GM12878 (cell line): ENCODE data around the gene CDKL1. TPM values are rescaled to one million over a fixed set of nuclear protein-coding genes. Genes with fewer than 3 reads are reported as not detected.
A peak's percentile ranks its signal among the peaks of the same experiment; 100 is the strongest.

ENCODE experiments used
- BACH1 ChIP-seq: fragments of 450-650 bp; IDR thresholded peaks from 2 replicates; pipeline ENCODE4 v1.6.1; 2017; ENCODE audit warnings: mild to moderate bottlenecking, borderline replicate concordance
- CBX5 ChIP-seq: sonication (generic); IDR thresholded peaks from 2 replicates; pipeline ENCODE4 v1.6.1; 2016; ENCODE audit warnings: low read depth, moderate library complexity, mild to moderate bottlenecking, inconsistent platforms
- CHD1 ChIP-seq: IDR thresholded peaks from 2 replicates; pipeline ENCODE4 v1.6.1; 2012; ENCODE audit warnings: low read depth, low read length, improper control_type of control experiment
- DPF2 ChIP-seq: fragments of 450-650 bp; IDR thresholded peaks from 2 replicates; pipeline ENCODE4 v1.6.1; 2017; ENCODE audit warnings: mild to moderate bottlenecking
- EGR1 ChIP-seq, 2 experiments: IDR thresholded peaks; 1 replicate in 1 of 2; 2 replicates in 1 of 2; pipeline ENCODE4 v1.6.1; 2011 to 2012; ENCODE audit warnings: low read depth in 2 of 2, low read length in 2 of 2, borderline replicate concordance in 1 of 2, mild to moderate bottlenecking in 1 of 2, moderate library complexity in 1 of 2
- ETV6 ChIP-seq, 2 experiments: fragments of 450-650 bp in 1 of 2; IDR thresholded peaks in 1 of 2; conservative IDR thresholded peaks in 1 of 2; 2 replicates each; pipeline ENCODE4 v1.6.1; 2014; ENCODE audit warnings: antibody characterized with exemption in 1 of 2, borderline replicate concordance in 1 of 2, low read depth in 1 of 2, mild to moderate bottlenecking in 1 of 2, moderate library complexity in 1 of 2
- HDAC2 ChIP-seq: fragments of 200-600 bp; sonication (generic); IDR thresholded peaks from 2 replicates; pipeline ENCODE4 v1.6.1; 2017
- IRF4 ChIP-seq: IDR thresholded peaks from 2 replicates; pipeline ENCODE4 v1.6.1; 2011; ENCODE audit warnings: low read depth, low read length
- KLF5 ChIP-seq: fragments of 450-650 bp; IDR thresholded peaks from 2 replicates; pipeline ENCODE4 v1.6.1; 2014; ENCODE audit warnings: mild to moderate bottlenecking; ENCODE audit not compliant: partially characterized antibody
- NRF1 ChIP-seq: conservative IDR thresholded peaks from 2 replicates; pipeline ENCODE4 v1.6.1; 2011; ENCODE audit warnings: mild to moderate bottlenecking, low read depth, low read length, improper control_type of control experiment
- RELA ChIP-seq: fragments of 450-650 bp; IDR thresholded peaks from 2 replicates; pipeline ENCODE4 v1.8.0; 2014; ENCODE audit warnings: borderline replicate concordance; ENCODE audit not compliant: partially characterized antibody
- SIN3A ChIP-seq: IDR thresholded peaks from 2 replicates; pipeline ENCODE4 v1.6.1; 2012; ENCODE audit warnings: low read depth, low read length, improper control_type of control experiment
- SREBF2 ChIP-seq: IDR thresholded peaks from 2 replicates; pipeline ENCODE4 v1.6.1; 2012; ENCODE audit warnings: mild to moderate bottlenecking, low read length
- STAT1 ChIP-seq: fragments of 450-650 bp; conservative IDR thresholded peaks from 2 replicates; pipeline ENCODE4 v1.6.1; 2014; ENCODE audit warnings: antibody characterized with exemption, mild to moderate bottlenecking
- SUPT20H ChIP-seq: IDR thresholded peaks from 2 replicates; pipeline ENCODE4 v1.6.1; 2011; ENCODE audit warnings: low read depth, mild to moderate bottlenecking, low read length, moderate library complexity, borderline replicate concordance; ENCODE audit not compliant: control insufficient read depth
- TAF1 ChIP-seq: IDR thresholded peaks from 2 replicates; pipeline ENCODE4 v1.6.1; 2011; ENCODE audit warnings: mild to moderate bottlenecking, low read depth, low read length, borderline replicate concordance
- TCF7 ChIP-seq: IDR thresholded peaks from 2 replicates; pipeline ENCODE4 v1.6.1; 2014; ENCODE audit warnings: antibody characterized with exemption, borderline replicate concordance
- ZNF274 ChIP-seq: IDR thresholded peaks from one replicate; pipeline ENCODE4 v1.8.0; 2011; ENCODE audit not compliant: insufficient read length, insufficient read depth
- ZSCAN29 ChIP-seq: fragments of 450-650 bp; IDR thresholded peaks from 2 replicates; pipeline ENCODE4 v1.6.1; 2017; ENCODE audit warnings: mild to moderate bottlenecking, moderate library complexity
- polyA plus RNA-seq, 11 experiments: library from polyadenylated mRNA; depleted of rRNA in 4 of 11; unstranded in 6 of 11; stranded (reverse) in 5 of 11; fragments of >200 nt; fragmentation: Nextera tagmentation in 4 of 11; fragmentation: Illumina TruSeq in 1 of 11; extraction: Ambion mirVana in 4 of 11; extraction: Trizol in 1 of 11; gene quantifications; 1 replicate in 1 of 11; 2 replicates in 10 of 11; pipeline versions ENCODE4 v1.2.1 to v1.2.3, GENCODE V29; 2011 to 2016; ENCODE audit warnings: inconsistent platforms in 2 of 11, missing spikeins in 2 of 11, low read depth in 1 of 11
- total RNA-seq, 4 experiments: library from RNA; depleted of rRNA in 3 of 4; stranded (reverse); fragments of >200 nt in 3 of 4; fragmentation: Illumina TruSeq in 1 of 4; extraction: Trizol in 1 of 4; gene quantifications; 2 replicates each; pipeline versions ENCODE4 v1.2.1 to v1.2.3, GENCODE V29; 2013 to 2021
- TF ChIP-seq, protein P1 (sequence below): IDR thresholded peaks from 2 replicates; pipeline ENCODE4 v1.6.1; 2011; ENCODE audit warnings: borderline replicate concordance, low read depth, mild to moderate bottlenecking, moderate library complexity, mixed read lengths, low read length; ENCODE audit not compliant: insufficient read depth; ENCODE audit errors: extremely low read length
- TF ChIP-seq, protein P2 (sequence below): fragments of 450-650 bp; IDR thresholded peaks from 2 replicates; pipeline ENCODE4 v1.6.1; 2017; ENCODE audit warnings: mild to moderate bottlenecking, moderate library complexity
- TF ChIP-seq, protein P3 (sequence below): IDR thresholded peaks from 2 replicates; pipeline ENCODE4 v1.6.1; 2012; ENCODE audit warnings: low read depth, low read length, improper control_type of control experiment

Gene CDKL1
- total and polyA plus RNA-seq, 10 of the 15 experiments (the other 5 are each of a cell fraction or from before 2014, with no cell fraction given): 9.0 to 19.0 (median 11.1) TPM

DNA sequence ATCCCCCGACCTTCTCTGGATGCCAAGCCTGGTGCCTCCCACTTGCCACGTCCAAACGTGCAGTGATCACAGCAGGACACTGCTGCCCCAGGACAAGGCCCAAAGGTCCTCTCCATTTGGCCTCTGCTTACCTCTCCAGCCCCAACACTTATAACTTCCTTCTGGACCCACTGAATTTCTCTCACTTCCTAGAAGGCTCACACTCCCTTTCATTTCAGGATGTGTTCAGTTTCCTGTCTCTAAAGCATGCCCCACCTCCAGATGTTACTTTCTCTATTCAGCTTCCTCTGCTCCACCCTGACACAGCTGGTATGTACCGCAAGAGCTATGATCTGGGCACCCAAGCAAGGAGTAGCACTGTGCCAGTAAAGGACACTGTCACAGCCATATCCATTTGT is 33.0 kb downstream of the CDKL1 start (continued):
- no peak for TF ChIP-seq SUPT20H
- TF ChIP-seq EGR1 (IDR thresholded peaks at IDR 0.05; ENCODE audit: borderline replicate concordance in 1 of 2, low read depth in 2 of 2, low read length in 2 of 2): no peak
- no peak for TF ChIP-seq STAT1
- TF ChIP-seq ZNF274: no peak
- TF ChIP-seq, protein P1, sequence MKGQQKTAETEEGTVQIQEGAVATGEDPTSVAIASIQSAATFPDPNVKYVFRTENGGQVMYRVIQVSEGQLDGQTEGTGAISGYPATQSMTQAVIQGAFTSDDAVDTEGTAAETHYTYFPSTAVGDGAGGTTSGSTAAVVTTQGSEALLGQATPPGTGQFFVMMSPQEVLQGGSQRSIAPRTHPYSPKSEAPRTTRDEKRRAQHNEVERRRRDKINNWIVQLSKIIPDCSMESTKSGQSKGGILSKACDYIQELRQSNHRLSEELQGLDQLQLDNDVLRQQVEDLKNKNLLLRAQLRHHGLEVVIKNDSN: no peak
- TF ChIP-seq DPF2: peak; percentile 63; the same call in 1 of the 2 replicates
- no peak for TF ChIP-seq CBX5
- no peak for TF ChIP-seq SIN3A
- TF ChIP-seq, protein P2, sequence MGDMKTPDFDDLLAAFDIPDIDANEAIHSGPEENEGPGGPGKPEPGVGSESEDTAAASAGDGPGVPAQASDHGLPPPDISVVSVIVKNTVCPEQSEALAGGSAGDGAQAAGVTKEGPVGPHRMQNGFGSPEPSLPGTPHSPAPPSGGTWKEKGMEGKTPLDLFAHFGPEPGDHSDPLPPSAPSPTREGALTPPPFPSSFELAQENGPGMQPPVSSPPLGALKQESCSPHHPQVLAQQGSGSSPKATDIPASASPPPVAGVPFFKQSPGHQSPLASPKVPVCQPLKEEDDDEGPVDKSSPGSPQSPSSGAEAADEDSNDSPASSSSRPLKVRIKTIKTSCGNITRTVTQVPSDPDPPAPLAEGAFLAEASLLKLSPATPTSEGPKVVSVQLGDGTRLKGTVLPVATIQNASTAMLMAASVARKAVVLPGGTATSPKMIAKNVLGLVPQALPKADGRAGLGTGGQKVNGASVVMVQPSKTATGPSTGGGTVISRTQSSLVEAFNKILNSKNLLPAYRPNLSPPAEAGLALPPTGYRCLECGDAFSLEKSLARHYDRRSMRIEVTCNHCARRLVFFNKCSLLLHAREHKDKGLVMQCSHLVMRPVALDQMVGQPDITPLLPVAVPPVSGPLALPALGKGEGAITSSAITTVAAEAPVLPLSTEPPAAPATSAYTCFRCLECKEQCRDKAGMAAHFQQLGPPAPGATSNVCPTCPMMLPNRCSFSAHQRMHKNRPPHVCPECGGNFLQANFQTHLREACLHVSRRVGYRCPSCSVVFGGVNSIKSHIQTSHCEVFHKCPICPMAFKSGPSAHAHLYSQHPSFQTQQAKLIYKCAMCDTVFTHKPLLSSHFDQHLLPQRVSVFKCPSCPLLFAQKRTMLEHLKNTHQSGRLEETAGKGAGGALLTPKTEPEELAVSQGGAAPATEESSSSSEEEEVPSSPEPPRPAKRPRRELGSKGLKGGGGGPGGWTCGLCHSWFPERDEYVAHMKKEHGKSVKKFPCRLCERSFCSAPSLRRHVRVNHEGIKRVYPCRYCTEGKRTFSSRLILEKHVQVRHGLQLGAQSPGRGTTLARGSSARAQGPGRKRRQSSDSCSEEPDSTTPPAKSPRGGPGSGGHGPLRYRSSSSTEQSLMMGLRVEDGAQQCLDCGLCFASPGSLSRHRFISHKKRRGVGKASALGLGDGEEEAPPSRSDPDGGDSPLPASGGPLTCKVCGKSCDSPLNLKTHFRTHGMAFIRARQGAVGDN: no peak
- TF ChIP-seq, protein P3, sequence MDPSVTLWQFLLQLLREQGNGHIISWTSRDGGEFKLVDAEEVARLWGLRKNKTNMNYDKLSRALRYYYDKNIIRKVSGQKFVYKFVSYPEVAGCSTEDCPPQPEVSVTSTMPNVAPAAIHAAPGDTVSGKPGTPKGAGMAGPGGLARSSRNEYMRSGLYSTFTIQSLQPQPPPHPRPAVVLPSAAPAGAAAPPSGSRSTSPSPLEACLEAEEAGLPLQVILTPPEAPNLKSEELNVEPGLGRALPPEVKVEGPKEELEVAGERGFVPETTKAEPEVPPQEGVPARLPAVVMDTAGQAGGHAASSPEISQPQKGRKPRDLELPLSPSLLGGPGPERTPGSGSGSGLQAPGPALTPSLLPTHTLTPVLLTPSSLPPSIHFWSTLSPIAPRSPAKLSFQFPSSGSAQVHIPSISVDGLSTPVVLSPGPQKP: no peak
- TF ChIP-seq RELA: peak; percentile 17
- no peak for TF ChIP-seq CHD1
- peak in 1 of 2 experiments; percentile 92; a peak in 2 of 4 replicates for TF ChIP-seq ETV6 (conservative IDR thresholded peaks at IDR 0.05 in 1 of 2, IDR thresholded peaks at IDR 0.05 in 1 of 2; ENCODE audit: borderline replicate concordance in 1 of 2, low read depth in 1 of 2)
- TF ChIP-seq SREBF2: no peak
- TF ChIP-seq HDAC2: no peak
- TF ChIP-seq TCF7: no peak
- peak; percentile 61; the same call in 1 of the 2 replicates for TF ChIP-seq TAF1
- 0 out of 2 replicates have a peak, but pooled peaks have one; percentile 31 for TF ChIP-seq IRF4
- TF ChIP-seq ZSCAN29: no peak
- TF ChIP-seq NRF1: no peak
- TF ChIP-seq BACH1: no peak
- TF ChIP-seq KLF5: peak; percentile 16
